GM19351 (cell line): ENCODE data around the gene B4GALT1.

Experiments used
- ATAC-seq: cut with Tn5 transposase; IDR thresholded peaks from one replicate; pipeline ENCODE4 v1.9.1; 2021; ENCODE audit warnings: mild to moderate bottlenecking, moderate library complexity; ENCODE audit not compliant: unreplicated experiment

Gene B4GALT1, protein sequence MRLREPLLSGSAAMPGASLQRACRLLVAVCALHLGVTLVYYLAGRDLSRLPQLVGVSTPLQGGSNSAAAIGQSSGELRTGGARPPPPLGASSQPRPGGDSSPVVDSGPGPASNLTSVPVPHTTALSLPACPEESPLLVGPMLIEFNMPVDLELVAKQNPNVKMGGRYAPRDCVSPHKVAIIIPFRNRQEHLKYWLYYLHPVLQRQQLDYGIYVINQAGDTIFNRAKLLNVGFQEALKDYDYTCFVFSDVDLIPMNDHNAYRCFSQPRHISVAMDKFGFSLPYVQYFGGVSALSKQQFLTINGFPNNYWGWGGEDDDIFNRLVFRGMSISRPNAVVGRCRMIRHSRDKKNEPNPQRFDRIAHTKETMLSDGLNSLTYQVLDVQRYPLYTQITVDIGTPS

DNA sequence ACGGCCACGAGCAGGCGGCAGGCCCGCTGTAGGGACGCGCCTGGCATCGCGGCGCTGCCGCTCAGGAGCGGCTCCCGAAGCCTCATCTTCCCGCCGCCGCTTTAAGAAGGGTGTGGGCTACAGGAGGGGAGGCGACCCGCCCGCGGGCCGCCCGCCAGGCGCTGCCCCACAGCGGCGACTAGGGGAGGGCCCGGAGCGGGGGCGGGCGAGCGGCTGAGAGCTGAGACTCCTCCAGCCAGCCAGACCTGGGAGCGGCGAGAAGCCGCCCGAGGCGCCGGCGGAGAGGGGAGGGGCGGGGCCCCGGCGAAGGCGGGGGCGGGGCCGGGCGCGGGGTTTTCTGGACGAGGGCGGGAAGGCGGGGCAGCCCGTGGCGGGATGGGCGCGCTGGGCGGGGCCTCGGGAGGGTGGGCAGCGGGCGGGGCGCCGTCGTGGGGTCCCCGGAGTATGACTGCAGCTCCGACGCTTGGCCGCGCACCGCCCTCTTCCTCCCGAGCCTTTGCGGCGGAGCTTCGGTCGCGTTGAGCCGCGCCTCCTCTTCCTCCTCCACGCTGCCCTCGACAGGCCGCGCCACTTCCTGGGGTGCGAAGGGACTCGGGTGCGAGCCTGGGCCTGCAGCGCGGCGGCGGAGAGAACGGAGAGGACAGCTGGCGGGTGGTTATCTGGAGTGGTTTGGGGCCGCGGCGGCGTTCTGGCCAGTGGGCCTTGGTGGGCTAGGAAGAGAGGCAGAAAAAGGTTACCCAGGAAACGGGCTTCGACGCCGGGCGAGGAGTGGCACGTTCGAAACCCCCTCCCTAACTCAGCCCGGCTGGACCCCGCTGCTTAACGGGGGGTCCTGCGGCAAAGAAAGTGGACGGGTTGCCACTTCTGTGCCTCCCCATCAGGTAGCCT, at the start of gene B4GALT1:
Gene B4GALT1 (minus strand): TSS at position 253 of the 888 bp plus-strand sequence. CDS start 167 bp downstream, at position 86.
- peak; percentile 54 for ATAC-seq

DNA sequence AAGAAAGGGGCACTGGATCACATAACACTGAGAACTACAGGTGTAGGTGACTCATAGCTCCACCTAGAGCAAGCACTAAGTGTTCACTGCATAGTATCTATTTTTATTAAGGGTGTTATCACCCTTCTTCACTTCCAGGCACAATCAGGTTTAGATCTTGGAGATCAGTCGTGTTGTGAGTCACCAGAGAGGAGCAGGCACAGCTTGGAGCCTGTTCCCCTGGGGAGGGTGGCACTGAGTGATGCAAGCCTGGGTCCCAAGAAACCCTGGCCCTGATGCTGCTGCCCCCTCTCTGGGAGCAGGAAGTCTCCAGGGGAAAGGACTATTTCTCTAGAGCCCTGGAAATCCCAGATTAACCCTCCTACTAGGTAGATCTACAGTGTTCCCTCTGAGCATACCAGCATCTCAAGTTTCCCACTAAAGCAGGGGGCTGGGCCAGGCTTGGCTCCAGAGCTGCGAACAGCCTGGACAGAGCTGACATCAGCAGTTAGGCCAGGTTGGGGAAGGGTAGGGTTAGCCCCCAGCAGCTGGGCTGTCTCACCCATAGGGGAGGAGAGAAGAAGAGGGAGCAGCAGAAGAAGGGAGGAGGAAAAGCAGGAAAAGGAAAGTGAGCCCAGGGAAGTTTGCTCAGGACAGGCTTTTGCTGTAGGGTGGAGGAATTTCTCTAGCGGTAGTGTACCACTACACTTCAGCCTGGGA, 44.7 kb upstream of the B4GALT1 start:
- no peak for ATAC-seq

- no peak for ATAC-seq
These were observed 43.0 kb upstream of the B4GALT1 start for GRCh38 chr9:33210006-33210715.

DNA sequence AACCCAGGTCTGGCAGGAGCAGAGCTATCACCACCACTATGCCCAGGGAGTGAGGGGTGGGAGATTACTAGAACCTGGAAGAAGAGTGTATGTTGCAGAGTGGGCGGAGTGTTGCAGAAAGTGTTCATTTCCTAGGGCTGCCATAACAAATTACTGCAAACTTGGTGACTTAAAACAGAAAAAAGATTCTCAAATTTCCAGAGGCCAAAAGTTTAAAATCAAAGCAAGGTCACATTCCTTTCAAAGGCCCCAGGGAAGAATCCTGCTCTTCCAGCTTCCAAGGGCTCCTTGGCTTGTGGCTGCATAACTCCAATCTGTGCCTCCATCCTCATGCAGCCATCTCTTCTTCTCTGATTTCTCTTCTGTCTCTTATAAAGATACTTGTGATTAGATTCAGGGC, 42.3 kb upstream of the B4GALT1 start:
- ATAC-seq, result no peak

GRCh38 chr9:33202552-33203201, 35.5 kb upstream of the B4GALT1 start:
- peak; percentile 99 for ATAC-seq

- ATAC-seq, result peak; percentile 63
These were observed 34.9 kb upstream of the B4GALT1 start for GRCh38 chr9:33202018-33202417.

GRCh38 chr9:33198165-33198564, 31.0 kb upstream of the B4GALT1 start:
- no peak for ATAC-seq

DNA sequence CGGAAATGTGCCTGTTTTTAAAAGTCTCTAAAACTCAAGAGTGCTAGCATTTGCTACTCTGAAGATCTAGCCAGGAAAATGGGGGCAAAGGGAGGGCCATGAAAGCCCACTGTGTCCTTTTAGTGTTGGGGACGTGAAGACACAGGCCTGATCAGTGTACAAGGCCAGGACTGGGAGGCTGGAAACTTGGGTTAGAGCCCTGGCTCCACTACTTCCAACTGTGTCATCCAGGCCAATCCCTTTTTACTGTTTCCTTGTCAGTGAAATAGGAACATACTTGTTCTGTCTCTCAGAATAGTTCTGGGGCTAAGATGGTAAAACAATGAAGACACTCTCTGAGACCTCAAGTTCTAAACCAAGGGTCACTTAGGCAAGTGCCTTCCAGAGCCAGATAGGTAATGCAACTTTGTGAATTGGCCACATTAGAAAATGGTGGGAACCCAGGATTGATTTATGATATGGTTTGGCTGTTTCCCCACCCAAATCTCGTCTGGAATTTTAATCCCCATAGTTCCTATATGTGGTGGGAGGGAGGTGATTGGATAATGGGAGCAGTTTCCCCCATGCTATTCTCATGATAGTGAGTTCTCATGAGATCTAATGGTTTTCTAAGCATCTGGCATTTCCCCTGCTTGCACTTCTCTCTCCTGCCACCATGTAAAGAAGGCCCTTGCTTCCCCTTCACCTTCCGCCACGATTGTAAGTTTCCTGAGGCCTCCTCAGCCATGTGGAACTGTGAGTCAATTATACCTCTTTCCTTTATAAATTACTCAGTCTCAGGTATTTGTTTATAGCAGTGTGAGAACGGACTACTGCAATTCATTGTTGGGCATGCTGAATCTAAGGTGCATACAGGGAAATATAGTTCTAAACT, 30.4 kb upstream of the B4GALT1 start:
- no peak for ATAC-seq

DNA sequence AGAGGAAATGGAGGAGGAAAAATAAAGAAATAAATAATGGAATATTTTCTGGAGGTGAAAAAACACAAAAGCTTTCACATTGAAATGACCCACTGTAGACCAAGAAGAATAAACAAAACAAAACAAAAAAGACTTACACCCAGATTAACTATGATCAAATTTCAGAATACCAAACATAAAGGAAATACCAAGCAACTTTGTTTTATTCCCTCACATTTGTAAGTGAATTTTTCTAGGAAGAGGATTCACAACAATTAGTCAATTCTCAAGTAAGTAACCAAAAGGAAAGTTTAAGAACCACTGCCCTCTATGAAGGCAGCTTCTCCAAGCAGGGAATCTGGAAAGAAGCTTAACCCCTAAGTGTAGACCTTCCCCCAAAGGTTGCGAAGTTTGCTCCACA, 29.6 kb upstream of the B4GALT1 start:
- ATAC-seq, result no peak

GRCh38 chr9:33193818-33194217, 26.7 kb upstream of the B4GALT1 start:
- no peak for ATAC-seq

- no peak for ATAC-seq
These were observed 25.5 kb upstream of the B4GALT1 start for GRCh38 chr9:33192493-33193255.

DNA sequence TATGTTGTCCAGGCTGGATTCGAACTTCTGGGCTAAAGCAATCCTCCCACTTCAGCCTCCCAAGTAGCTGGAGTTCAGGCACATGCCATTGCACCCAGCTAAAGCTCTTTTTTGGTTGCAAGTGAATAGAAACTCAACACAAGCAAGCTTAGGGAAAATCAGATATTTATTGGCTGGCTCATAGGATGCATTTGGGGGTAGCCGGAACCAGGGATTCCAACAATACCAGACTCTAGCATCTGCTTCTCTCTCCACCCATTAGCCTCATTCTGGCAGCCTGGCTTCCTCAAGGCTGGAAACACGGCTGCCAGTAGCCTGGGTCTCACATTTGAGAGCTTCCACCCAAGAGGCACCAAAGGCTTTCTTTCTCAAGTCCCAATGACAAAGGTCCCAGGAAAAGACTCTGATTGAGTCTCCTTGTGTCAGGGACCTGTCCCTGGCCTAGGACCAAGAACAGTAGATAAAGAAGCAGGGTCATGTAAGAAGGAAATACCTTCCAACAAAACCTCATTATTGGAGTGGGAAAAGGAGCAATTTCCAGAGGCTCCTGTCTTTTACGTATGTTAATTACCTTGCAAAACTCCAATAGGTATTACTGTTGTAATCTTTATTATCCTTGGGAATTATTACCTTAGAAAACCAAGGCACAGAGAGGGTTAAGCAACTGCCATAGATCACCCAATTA, 23.0 kb upstream of the B4GALT1 start:
- no peak for ATAC-seq

DNA sequence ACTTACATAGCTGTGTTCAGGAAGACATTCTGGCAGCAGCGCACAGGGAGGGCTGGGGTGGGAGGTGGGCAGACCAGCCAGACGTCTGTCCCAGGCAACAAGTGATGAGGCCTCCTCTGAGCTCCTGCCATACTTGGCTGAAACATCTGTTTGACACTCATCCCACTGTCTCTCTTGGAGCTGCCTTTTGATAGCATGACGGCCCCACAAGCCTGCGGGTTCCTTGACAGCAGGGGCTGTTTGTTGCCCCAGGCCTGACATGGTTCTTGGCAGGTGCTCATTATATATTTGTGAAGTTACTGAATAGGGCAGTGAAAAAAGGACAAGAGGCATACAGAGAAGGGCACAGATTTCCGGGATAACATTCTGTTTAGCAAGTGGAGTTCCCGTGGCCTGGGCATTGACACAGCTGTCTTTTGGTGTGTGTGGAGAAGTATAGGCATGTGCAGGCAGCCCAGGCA, 22.2 kb upstream of the B4GALT1 start:
- no peak for ATAC-seq

DNA sequence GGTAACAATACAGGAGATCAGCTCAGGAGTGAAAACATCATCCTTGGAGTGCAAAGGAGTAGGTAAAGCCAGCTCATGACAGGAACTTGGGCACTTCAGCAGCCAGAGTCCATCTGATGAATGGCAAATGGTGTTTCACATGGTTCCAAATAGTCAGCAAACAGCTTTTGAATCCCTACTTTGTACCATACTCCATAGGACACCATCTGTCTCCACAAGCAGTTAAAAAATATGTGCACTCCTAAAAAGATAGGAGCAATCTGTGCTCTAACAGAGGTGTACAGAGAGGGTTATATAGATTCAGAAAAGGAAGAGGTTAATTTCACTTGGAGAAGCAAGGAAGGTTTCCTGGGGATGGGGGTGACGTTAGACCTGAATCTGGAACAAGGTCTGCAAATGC, 21.6 kb upstream of the B4GALT1 start:
- no peak for ATAC-seq

- no peak for ATAC-seq
These were observed 20.5 kb upstream of the B4GALT1 start for GRCh38 chr9:33187519-33188218.

DNA sequence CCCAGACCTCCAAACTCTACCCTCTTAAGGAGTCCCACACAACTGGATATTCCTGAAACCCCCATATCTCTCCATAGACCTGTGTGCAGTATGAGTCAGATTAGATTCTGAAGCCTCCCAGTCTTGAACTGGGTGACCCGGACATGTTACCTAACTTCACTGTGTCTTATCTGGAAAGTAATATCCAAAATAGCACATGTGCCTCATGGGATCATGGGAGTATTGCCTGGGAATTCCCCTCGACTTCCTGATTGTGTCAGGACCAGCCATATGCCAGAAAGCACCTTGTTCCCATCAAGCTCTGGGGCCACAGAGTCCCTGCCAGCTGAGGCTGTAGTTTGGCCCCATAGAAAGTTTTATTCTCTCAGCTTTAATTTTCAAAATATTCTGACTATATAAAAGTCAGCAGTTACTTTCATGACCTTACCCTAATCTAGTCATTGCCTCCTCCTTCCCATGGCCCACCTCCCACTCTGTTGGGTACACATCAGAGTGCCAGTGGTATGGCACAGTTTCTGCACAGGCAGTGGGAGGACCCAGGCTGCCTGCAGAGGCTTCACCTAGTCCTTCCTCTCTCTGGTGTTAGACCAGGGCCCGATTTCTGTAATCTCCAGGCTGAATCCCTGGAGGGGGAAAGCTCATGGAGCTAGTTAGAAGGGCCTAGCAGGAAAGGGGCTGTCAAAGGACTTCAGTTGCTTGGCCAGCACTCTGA, 19.5 kb upstream of the B4GALT1 start:
- no peak for ATAC-seq

- ATAC-seq, result no peak
These were observed 18.7 kb upstream of the B4GALT1 start for GRCh38 chr9:33185858-33186257.
